ENCODE data around the gene MPP1. TPM values are rescaled to one million over a fixed set of nuclear protein-coding genes. Genes with fewer than 3 reads are reported as not detected.

The MPP1 gene
- total and polyA plus RNA-seq, 9 of the 15 experiments (the other 6 are each of a cell fraction or from before 2014, with no cell fraction given): 227 to 395 (median 283) TPM

DNA sequence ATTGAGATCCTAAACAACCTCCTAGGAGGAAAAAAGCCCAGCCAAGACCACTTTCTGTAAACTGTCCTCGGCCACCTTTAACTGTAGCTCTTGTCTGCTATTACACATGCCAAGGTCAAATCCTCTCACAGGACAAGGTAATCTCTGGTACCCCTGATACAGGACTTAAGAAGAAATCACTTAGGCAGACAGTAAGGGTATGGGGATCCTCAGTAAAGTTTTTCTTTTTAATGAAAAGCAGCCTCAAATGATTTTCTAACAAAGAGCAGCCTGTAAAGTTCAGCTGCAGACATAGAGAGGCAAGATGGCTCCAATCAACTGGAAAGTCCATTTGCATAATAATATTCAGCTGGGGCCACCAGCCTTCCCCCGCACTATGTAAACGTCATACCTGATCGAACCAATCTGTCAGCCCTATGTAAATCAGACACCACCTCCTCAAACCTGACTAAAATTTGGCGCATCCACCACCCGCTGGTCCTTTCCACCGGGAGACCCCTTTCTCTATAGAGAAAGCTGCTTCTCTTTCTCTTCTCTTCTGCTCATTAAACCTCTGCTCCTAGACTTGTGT, 14.6 kb upstream of the MPP1 start (continued):
- TF ChIP-seq ZNF551 (CRISPR knock-in tag; IDR thresholded peaks at IDR 0.05): no peak
- TF ChIP-seq ZNF586 (CRISPR knock-in tag; conservative IDR thresholded peaks at IDR 0.05): no peak
- TF ChIP-seq FOSL1 (tag; conservative IDR thresholded peaks at IDR 0.05): 0 out of 2 replicates have a peak, but pooled peaks have one; percentile 23
- no peak for TF ChIP-seq ZBTB11 (CRISPR knock-in tag; IDR thresholded peaks at IDR 0.05)
- TF ChIP-seq NFATC3 (IDR thresholded peaks at IDR 0.05): no peak
- no peak for TF ChIP-seq TEAD4 (IDR thresholded peaks at IDR 0.05; ENCODE audit: low read length)
- no peak for TF ChIP-seq TEAD4 (CRISPR knock-in tag; IDR thresholded peaks at IDR 0.05; ENCODE audit: borderline replicate concordance)
- no peak for TF ChIP-seq CREB3L1 (IDR thresholded peaks at IDR 0.05; ENCODE audit: borderline replicate concordance, low read depth)
- TF ChIP-seq SMAD1 (IDR thresholded peaks at IDR 0.05; ENCODE audit: low read depth, low read length, partially characterized antibody): no peak
- TF ChIP-seq ATF1 (CRISPR knock-in tag; IDR thresholded peaks at IDR 0.05): no peak
- peak; percentile 62 for TF ChIP-seq ATF1 (tag; IDR thresholded peaks at IDR 0.05)
- no peak for TF ChIP-seq CEBPG (CRISPR knock-in tag; IDR thresholded peaks at IDR 0.05)
- no peak for TF ChIP-seq CEBPG (tag; conservative IDR thresholded peaks at IDR 0.05 in 1 of 2, IDR thresholded peaks at IDR 0.05 in 1 of 2)
- TF ChIP-seq MCM7 (IDR thresholded peaks at IDR 0.05): no peak
- no peak for TF ChIP-seq CHCHD3 (CRISPR knock-in tag; IDR thresholded peaks at IDR 0.05)
- TF ChIP-seq, protein P1, sequence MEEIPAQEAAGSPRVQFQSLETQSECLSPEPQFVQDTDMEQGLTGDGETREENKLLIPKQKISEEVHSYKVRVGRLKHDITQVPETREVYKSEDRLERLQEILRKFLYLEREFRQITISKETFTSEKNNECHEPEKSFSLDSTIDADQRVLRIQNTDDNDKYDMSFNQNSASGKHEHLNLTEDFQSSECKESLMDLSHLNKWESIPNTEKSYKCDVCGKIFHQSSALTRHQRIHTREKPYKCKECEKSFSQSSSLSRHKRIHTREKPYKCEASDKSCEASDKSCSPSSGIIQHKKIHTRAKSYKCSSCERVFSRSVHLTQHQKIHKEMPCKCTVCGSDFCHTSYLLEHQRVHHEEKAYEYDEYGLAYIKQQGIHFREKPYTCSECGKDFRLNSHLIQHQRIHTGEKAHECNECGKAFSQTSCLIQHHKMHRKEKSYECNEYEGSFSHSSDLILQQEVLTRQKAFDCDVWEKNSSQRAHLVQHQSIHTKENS (CRISPR knock-in tag; IDR thresholded peaks at IDR 0.05): no peak
- TF ChIP-seq, protein P2, sequence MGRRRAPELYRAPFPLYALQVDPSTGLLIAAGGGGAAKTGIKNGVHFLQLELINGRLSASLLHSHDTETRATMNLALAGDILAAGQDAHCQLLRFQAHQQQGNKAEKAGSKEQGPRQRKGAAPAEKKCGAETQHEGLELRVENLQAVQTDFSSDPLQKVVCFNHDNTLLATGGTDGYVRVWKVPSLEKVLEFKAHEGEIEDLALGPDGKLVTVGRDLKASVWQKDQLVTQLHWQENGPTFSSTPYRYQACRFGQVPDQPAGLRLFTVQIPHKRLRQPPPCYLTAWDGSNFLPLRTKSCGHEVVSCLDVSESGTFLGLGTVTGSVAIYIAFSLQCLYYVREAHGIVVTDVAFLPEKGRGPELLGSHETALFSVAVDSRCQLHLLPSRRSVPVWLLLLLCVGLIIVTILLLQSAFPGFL (CRISPR knock-in tag; IDR thresholded peaks at IDR 0.05): no peak
- no peak for TF ChIP-seq NR2C2 (CRISPR knock-in tag; IDR thresholded peaks at IDR 0.05)
- TF ChIP-seq NR2C2 (tag; IDR thresholded peaks at IDR 0.05): peak; percentile 61
- no peak for TF ChIP-seq HINFP (tag; conservative IDR thresholded peaks at IDR 0.05; ENCODE audit: low read depth)
- no peak for TF ChIP-seq U2AF2 (optimal IDR thresholded peaks at IDR 0.05; ENCODE audit: low read depth, low read length)
